ENCODE measurements around the gene IL22RA1. TPM values are rescaled to one million over a fixed set of nuclear protein-coding genes. Genes with fewer than 3 reads are reported as not detected.

Gene IL22RA1
- total RNA-seq, 1 donor from 2014 or later = not detected

DNA sequence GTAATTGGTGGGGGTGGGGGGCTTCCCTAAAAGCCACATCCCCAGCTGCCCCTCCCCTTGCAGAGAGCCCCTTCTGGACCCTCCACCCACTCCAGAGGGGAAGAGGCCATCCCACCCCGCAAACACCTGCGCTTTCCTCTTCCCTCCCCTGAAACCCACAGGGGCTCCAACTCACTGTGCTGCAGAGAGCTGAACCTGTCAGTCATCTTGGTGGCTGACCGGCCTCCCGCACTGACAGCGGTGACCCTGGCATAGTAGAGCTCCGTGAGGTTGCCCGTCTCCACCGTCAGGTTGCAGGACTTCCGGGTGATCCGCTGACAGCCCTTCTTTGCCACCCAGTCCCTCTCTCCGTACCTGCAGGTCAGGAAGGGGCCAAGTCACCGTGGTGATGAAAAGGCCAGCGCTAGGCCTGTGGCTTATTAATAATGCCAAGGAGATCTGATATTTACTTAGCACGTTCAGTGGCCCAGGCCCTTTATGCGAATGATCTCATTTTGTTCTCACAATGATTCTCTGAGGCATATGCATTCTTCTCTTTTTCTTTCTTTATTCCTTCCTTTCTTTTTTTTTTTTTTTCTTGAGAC lies 5.9 kb downstream of the IL22RA1 start:
- peaks cover 7% of the 10 kb centered on the region for H3K27me3 ChIP-seq (ENCODE audit: insufficient read depth, low read length)
- H3K79me2 ChIP-seq (ENCODE audit: insufficient read depth, low read length) = no peaks in the 10 kb centered on the region
- no peaks in the 10 kb centered on the region for H3K36me3 Mint-ChIP-seq (ENCODE audit: low read depth, unreplicated experiment)
- H3K9ac ChIP-seq (ENCODE audit: low read length) = no peak overlapping the region
- H3K27ac Mint-ChIP-seq (ENCODE audit: unreplicated experiment) = no peak overlapping the region
- no peak overlapping the region for H2AFZ ChIP-seq (ENCODE audit: low read depth, low read length)
- H3K4me2 ChIP-seq (ENCODE audit: low read length) = no peak overlapping the region
- H3K9me3 ChIP-seq (ENCODE audit: insufficient read depth, low read depth, low read length) = no peaks in the 10 kb centered on the region
- TF ChIP-seq, protein P1, sequence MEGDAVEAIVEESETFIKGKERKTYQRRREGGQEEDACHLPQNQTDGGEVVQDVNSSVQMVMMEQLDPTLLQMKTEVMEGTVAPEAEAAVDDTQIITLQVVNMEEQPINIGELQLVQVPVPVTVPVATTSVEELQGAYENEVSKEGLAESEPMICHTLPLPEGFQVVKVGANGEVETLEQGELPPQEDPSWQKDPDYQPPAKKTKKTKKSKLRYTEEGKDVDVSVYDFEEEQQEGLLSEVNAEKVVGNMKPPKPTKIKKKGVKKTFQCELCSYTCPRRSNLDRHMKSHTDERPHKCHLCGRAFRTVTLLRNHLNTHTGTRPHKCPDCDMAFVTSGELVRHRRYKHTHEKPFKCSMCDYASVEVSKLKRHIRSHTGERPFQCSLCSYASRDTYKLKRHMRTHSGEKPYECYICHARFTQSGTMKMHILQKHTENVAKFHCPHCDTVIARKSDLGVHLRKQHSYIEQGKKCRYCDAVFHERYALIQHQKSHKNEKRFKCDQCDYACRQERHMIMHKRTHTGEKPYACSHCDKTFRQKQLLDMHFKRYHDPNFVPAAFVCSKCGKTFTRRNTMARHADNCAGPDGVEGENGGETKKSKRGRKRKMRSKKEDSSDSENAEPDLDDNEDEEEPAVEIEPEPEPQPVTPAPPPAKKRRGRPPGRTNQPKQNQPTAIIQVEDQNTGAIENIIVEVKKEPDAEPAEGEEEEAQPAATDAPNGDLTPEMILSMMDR (IDR thresholded peaks at IDR 0.05; ENCODE audit: insufficient read depth, low read depth, low read length) = no peak
- no peak for TF ChIP-seq EZH2 (IDR thresholded peaks at IDR 0.05; ENCODE audit: insufficient read depth, low read length)
- no peak overlapping the region for H3K27ac ChIP-seq (ENCODE audit: low read depth, low read length)
- H3K27me3 Mint-ChIP-seq (ENCODE audit: low read depth, unreplicated experiment) = peaks cover 23% of the 10 kb centered on the region
- DNase-seq (ENCODE audit: low read depth) (no peak), FAIRE-seq (no peak)
- peaks cover 7% of the 10 kb centered on the region for H3K9me3 Mint-ChIP-seq (ENCODE audit: unreplicated experiment)
- no peak overlapping the region for H3K4me3 Mint-ChIP-seq (ENCODE audit: unreplicated experiment)
- H4K20me1 ChIP-seq (ENCODE audit: insufficient read depth, low read length) = no peaks in the 10 kb centered on the region
- no peak overlapping the region for H3K4me3 ChIP-seq (ENCODE audit: insufficient read depth, low read depth, low read length)
- no peaks in the 10 kb centered on the region for H3K36me3 ChIP-seq (ENCODE audit: insufficient read depth, low read length)
- no peaks in the 10 kb centered on the region for H3K4me1 Mint-ChIP-seq (ENCODE audit: low read depth, unreplicated experiment)
- H3K4me1 ChIP-seq (ENCODE audit: insufficient read depth, low read length) = no peaks in the 10 kb centered on the region

DNA sequence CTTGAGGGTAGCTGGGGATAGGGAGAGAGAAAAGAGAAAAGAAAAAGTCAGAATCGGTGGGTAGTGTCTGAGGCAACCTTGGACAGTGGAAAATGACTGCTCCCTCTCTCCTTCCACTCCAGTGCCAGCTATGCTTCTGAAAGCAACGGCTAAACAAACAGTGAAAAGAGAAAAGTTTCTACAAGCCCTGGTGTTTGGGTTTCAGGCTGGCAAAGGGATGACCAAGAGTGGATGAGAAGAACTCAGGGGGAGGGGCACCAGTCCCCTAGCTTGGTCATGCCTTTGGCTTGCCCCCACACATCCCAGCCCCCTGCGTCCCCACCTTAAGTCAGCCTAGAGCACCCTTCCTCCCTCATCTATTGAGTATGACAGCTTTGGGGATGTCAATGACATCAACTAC lies 8.6 kb downstream of the IL22RA1 start:
- FAIRE-seq = no peak
- no peak overlapping the region for H3K27ac ChIP-seq (ENCODE audit: low read depth, low read length)
- H3K4me1 ChIP-seq (ENCODE audit: insufficient read depth, low read length) = no peaks in the 10 kb centered on the region
- no peaks in the 10 kb centered on the region for H3K9me3 ChIP-seq (ENCODE audit: insufficient read depth, low read depth, low read length)
- H4K20me1 ChIP-seq (ENCODE audit: insufficient read depth, low read length) = no peaks in the 10 kb centered on the region
- Mint-ChIP-seq H3K9me3 (ENCODE audit: unreplicated experiment) (peaks cover 15% of the 10 kb centered on the region), H3K27me3 (ENCODE audit: low read depth, unreplicated experiment) (peaks cover 11% of the 10 kb centered on the region), H3K4me3 (ENCODE audit: unreplicated experiment) (no peak overlapping the region), H3K27ac (ENCODE audit: unreplicated experiment) (no peak overlapping the region), H3K4me1 (ENCODE audit: low read depth, unreplicated experiment) (no peaks in the 10 kb centered on the region), H3K36me3 (ENCODE audit: low read depth, unreplicated experiment) (no peaks in the 10 kb centered on the region)
- DNase-seq (ENCODE audit: low read depth) = no peak
- H2AFZ ChIP-seq (ENCODE audit: low read depth, low read length) = no peak overlapping the region
- no peak for TF ChIP-seq EZH2 (IDR thresholded peaks at IDR 0.05; ENCODE audit: insufficient read depth, low read length)
- TF ChIP-seq, protein P1 (IDR thresholded peaks at IDR 0.05; ENCODE audit: insufficient read depth, low read depth, low read length) = no peak
- H3K9ac ChIP-seq (ENCODE audit: low read length) = no peak overlapping the region
- no peaks in the 10 kb centered on the region for H3K36me3 ChIP-seq (ENCODE audit: insufficient read depth, low read length)
- H3K79me2 ChIP-seq (ENCODE audit: insufficient read depth, low read length) = no peaks in the 10 kb centered on the region
- no peak overlapping the region for H3K4me2 ChIP-seq (ENCODE audit: low read length)
- peaks cover 4% of the 10 kb centered on the region for H3K27me3 ChIP-seq (ENCODE audit: insufficient read depth, low read length)
- no peak overlapping the region for H3K4me3 ChIP-seq (ENCODE audit: insufficient read depth, low read depth, low read length)

DNA sequence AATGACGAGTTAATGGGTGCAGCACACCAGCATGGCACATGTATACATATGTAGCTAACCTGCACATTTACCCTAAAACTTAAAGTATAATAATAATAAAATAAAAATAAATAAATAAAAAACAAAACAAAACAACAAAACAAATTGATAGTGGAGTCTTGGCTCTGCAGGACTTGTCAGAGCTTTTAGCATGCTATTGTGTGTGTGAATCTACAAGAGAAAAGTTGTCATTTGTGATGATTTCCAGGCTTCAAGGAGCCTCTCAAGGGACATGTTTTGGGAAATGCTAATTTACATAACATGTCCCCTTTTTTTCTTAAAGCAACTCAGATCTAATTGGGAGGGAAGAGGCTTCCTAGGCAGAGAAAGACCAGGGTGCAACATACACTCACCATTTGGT lies 9.1 kb downstream of the IL22RA1 start:
- no peaks in the 10 kb centered on the region for H3K79me2 ChIP-seq (ENCODE audit: insufficient read depth, low read length)
- no peak overlapping the region for H3K27ac ChIP-seq (ENCODE audit: low read depth, low read length)
- H3K4me1 ChIP-seq (ENCODE audit: insufficient read depth, low read length) = no peaks in the 10 kb centered on the region
- H3K36me3 ChIP-seq (ENCODE audit: insufficient read depth, low read length) = no peaks in the 10 kb centered on the region
- Mint-ChIP-seq H3K27ac (ENCODE audit: unreplicated experiment) (no peak overlapping the region), H3K4me1 (ENCODE audit: low read depth, unreplicated experiment) (no peaks in the 10 kb centered on the region), H3K36me3 (ENCODE audit: low read depth, unreplicated experiment) (no peaks in the 10 kb centered on the region), H3K27me3 (ENCODE audit: low read depth, unreplicated experiment) (peaks cover 11% of the 10 kb centered on the region), H3K9me3 (ENCODE audit: unreplicated experiment) (peaks cover 15% of the 10 kb centered on the region), H3K4me3 (ENCODE audit: unreplicated experiment) (no peak overlapping the region)
- no peak overlapping the region for H3K4me2 ChIP-seq (ENCODE audit: low read length)
- H3K9ac ChIP-seq (ENCODE audit: low read length) = no peak overlapping the region
- FAIRE-seq (no peak), DNase-seq (ENCODE audit: low read depth) (no peak)
- peaks cover 4% of the 10 kb centered on the region for H3K27me3 ChIP-seq (ENCODE audit: insufficient read depth, low read length)
- no peaks in the 10 kb centered on the region for H3K9me3 ChIP-seq (ENCODE audit: insufficient read depth, low read depth, low read length)
- H3K4me3 ChIP-seq (ENCODE audit: insufficient read depth, low read depth, low read length) = no peak overlapping the region
- H4K20me1 ChIP-seq (ENCODE audit: insufficient read depth, low read length) = no peaks in the 10 kb centered on the region
- H2AFZ ChIP-seq (ENCODE audit: low read depth, low read length) = no peak overlapping the region
- TF ChIP-seq, protein P1 (IDR thresholded peaks at IDR 0.05; ENCODE audit: insufficient read depth, low read depth, low read length) = no peak
- TF ChIP-seq EZH2 (IDR thresholded peaks at IDR 0.05; ENCODE audit: insufficient read depth, low read length) = no peak

Data from astrocyte (in vitro differentiated cells and primary cell).